MM.1S (cell line): ENCODE measurements around the gene SNRPD3.
"Not testable (repeated sequence)": the region's sequence is repeated elsewhere in the genome, so short reads cannot be mapped to it uniquely, and the experiment has no call there.

Experiments used
- DNase-seq: peaks from one replicate; pipeline ENCODE4 v3.0.0-alpha.2; 2015
- H2AFZ ChIP-seq: fragments of 300-600 bp; sonication (generic); 2 replicates; pipeline ENCODE4 v1.6.0; 2016; ENCODE audit warnings: antibody characterized with exemption, low read length
- H3F3A ChIP-seq: fragments of 300-600 bp; sonication (generic); 2 replicates; pipeline ENCODE4 v1.6.1; 2016; ENCODE audit warnings: mild to moderate bottlenecking, antibody characterized with exemption, low read length, moderate library complexity, mixed read lengths; ENCODE audit not compliant: insufficient read depth
- H3K27ac ChIP-seq: fragments of 300-600 bp; sonication (generic); 2 replicates; pipeline ENCODE4 v1.5.1; 2016; ENCODE audit warnings: mild to moderate bottlenecking, low read length
- H3K27me3 ChIP-seq: fragments of 300-600 bp; sonication (generic); replicated peaks from 2 replicates; pipeline ENCODE4 v1.6.0; 2016; ENCODE audit warnings: low read length; ENCODE audit not compliant: insufficient read depth
- H3K36me3 ChIP-seq: fragments of 300-600 bp; sonication (generic); replicated peaks from 2 replicates; pipeline ENCODE4 v1.6.1; 2016; ENCODE audit warnings: mild to moderate bottlenecking, low read length, mixed read lengths; ENCODE audit not compliant: insufficient read depth
- H3K4me1 ChIP-seq: fragments of 300-600 bp; sonication (generic); 2 replicates; pipeline ENCODE4 v1.6.1; 2016; ENCODE audit warnings: low read length, mixed read lengths
- H3K4me2 ChIP-seq: fragments of 300-600 bp; sonication (generic); 2 replicates; pipeline ENCODE4 v1.6.0; 2016; ENCODE audit warnings: low read depth, low read length
- H3K4me3 ChIP-seq: fragments of 300-600 bp; sonication (generic); 2 replicates; pipeline ENCODE4 v1.5.1; 2016; ENCODE audit warnings: low read length, mixed read lengths
- H3K79me2 ChIP-seq: fragments of 300-600 bp; sonication (generic); 2 replicates; pipeline ENCODE4 v1.6.1; 2016; ENCODE audit warnings: mixed run types, low read length, mixed read lengths
- H3K9ac ChIP-seq: fragments of 300-600 bp; sonication (generic); 2 replicates; pipeline ENCODE4 v1.6.1; 2016; ENCODE audit warnings: low read length, mixed read lengths
- H3K9me2 ChIP-seq: fragments of 300-600 bp; sonication (generic); replicated peaks from 2 replicates; pipeline ENCODE4 v1.6.1; 2016; ENCODE audit warnings: mild to moderate bottlenecking, low read length, mixed read lengths; ENCODE audit not compliant: insufficient read depth
- H3K9me3 ChIP-seq: fragments of 300-600 bp; sonication (generic); replicated peaks from 2 replicates; pipeline ENCODE4 v1.6.1; 2016; ENCODE audit warnings: mild to moderate bottlenecking, low read length, mixed read lengths; ENCODE audit not compliant: insufficient read depth
- H4K20me1 ChIP-seq: fragments of 300-600 bp; sonication (generic); 2 replicates; pipeline ENCODE4 v1.6.1; 2016; ENCODE audit warnings: mild to moderate bottlenecking, low read length, moderate library complexity, mixed read lengths; ENCODE audit not compliant: insufficient read depth
- EZH2 ChIP-seq: fragments of 300-600 bp; sonication (generic); optimal IDR thresholded peaks from 2 replicates; pipeline ENCODE3; 2017; ENCODE audit warnings: low read depth, mild to moderate bottlenecking, antibody characterized with exemption, low read length, mixed read lengths
- EZH2phosphoT487 ChIP-seq: fragments of 300-600 bp; sonication (generic); IDR thresholded peaks from 2 replicates; pipeline ENCODE4 v1.6.1; 2018; ENCODE audit warnings: antibody characterized with exemption, low read length
- TF ChIP-seq, protein P1 (sequence below): fragments of 300-600 bp; sonication (generic); IDR thresholded peaks from 2 replicates; pipeline ENCODE4 v1.5.1; 2016; ENCODE audit warnings: antibody characterized with exemption, low read length, mixed read lengths

SNRPD3 gene

DNA sequence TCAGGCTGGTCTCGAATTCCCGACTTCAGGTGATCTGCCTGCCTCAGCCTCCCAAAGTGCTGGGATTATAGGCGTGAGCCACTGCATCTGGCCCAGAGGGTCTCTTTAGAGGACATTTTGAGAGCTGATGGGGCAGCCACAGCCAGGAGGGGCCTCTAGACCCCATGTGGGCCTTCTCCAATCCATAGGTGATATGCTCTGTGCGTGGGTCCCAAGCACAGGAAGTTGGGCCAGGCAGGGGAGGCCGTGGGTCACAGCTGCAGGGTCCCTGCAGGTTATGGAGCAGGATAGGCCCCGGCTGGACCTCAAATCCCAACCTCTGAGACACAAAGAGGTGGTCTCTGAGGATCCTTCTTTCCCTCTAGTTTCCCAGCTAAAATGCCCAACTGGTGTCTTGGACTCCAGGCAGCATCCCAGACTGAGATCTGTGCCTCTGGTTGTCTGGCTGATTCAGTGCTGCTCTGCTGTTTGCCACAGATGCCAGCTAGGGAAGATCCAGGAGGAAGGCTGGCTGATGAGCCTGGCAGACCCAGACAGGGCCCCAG is 35.6 kb downstream of the SNRPD3 start:
- H3K4me2 ChIP-seq, result no peak overlapping the region

DNA sequence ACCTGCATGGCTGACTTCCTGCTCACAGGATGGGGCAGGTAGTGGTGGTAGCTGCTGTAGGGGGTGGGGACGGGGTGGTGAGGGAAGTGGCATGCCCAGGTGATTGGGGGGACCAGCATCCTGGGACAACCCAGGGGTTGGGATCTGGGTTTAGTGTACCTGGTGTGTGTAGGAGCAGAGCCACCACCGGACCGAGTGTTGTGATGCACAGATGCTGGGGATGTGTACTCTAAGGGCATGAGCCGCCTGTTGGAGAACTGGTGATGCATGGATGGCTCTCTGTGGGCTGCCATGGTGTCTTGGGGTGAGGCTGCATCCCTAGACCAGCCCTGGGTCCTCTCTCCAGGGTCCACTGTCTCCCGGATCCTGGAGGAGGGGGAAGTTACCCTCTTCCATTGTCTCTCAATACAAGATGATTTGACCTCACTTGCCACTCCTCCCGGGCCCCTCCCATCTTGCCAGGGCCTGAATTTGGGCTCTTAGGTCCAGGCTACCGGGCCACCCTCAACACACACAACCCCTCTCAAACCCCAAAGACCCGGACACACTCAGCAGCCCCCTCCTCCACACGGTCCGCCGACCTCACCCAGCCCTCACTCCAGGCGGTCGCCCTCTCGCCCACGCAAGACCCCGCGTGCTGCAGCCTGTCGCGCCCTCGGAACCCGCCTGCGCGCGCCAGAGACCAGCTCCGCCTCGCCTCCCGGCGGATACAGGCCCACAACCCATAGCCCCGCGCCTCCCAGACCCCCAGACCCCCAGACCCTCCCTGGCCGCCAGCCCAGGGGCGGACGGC is 36.5 kb downstream of the SNRPD3 start:
- Histone ChIP-seq H3K4me1 (no peaks in the 10 kb centered on the region), H3K27ac (no peak overlapping the region), H3K4me3 (peak overlapping the region; percentile 54), H2AFZ (peak overlapping the region; percentile 70), H3K27me3 (no peaks in the 10 kb centered on the region), H4K20me1 (no peaks in the 10 kb centered on the region), H3K79me2 (no peaks in the 10 kb centered on the region), H3K4me2 (peak overlapping the region; percentile 86), H3F3A (no peaks in the 10 kb centered on the region), H3K9me3 (no peaks in the 10 kb centered on the region), H3K9me2 (no peaks in the 10 kb centered on the region), H3K9ac (no peak overlapping the region), H3K36me3 (no peaks in the 10 kb centered on the region)
- no peak for DNase-seq
- TF ChIP-seq, protein P1, sequence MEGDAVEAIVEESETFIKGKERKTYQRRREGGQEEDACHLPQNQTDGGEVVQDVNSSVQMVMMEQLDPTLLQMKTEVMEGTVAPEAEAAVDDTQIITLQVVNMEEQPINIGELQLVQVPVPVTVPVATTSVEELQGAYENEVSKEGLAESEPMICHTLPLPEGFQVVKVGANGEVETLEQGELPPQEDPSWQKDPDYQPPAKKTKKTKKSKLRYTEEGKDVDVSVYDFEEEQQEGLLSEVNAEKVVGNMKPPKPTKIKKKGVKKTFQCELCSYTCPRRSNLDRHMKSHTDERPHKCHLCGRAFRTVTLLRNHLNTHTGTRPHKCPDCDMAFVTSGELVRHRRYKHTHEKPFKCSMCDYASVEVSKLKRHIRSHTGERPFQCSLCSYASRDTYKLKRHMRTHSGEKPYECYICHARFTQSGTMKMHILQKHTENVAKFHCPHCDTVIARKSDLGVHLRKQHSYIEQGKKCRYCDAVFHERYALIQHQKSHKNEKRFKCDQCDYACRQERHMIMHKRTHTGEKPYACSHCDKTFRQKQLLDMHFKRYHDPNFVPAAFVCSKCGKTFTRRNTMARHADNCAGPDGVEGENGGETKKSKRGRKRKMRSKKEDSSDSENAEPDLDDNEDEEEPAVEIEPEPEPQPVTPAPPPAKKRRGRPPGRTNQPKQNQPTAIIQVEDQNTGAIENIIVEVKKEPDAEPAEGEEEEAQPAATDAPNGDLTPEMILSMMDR, result no peak
- no peak for TF ChIP-seq EZH2

More for the DNA sequence above, 35.6 kb downstream of the SNRPD3 start:
- no peaks in the 10 kb centered on the region for H3K27me3 ChIP-seq
- H2AFZ ChIP-seq, result no peak overlapping the region
- no peak overlapping the region for H3K4me3 ChIP-seq
- H3K27ac ChIP-seq, result no peak overlapping the region
- H3K9me3 ChIP-seq, result no peaks in the 10 kb centered on the region
- H3F3A ChIP-seq, result no peaks in the 10 kb centered on the region
- H3K36me3 ChIP-seq, result no peaks in the 10 kb centered on the region
- no peak overlapping the region for H3K9ac ChIP-seq
- no peaks in the 10 kb centered on the region for H3K9me2 ChIP-seq
- H4K20me1 ChIP-seq, result no peaks in the 10 kb centered on the region
- TF ChIP-seq, protein P1, result no peak
- TF ChIP-seq EZH2 (no peak), EZH2phosphoT487 (no peak)
- no peaks in the 10 kb centered on the region for H3K79me2 ChIP-seq
- DNase-seq, result no peak
- H3K4me1 ChIP-seq, result no peaks in the 10 kb centered on the region

DNA sequence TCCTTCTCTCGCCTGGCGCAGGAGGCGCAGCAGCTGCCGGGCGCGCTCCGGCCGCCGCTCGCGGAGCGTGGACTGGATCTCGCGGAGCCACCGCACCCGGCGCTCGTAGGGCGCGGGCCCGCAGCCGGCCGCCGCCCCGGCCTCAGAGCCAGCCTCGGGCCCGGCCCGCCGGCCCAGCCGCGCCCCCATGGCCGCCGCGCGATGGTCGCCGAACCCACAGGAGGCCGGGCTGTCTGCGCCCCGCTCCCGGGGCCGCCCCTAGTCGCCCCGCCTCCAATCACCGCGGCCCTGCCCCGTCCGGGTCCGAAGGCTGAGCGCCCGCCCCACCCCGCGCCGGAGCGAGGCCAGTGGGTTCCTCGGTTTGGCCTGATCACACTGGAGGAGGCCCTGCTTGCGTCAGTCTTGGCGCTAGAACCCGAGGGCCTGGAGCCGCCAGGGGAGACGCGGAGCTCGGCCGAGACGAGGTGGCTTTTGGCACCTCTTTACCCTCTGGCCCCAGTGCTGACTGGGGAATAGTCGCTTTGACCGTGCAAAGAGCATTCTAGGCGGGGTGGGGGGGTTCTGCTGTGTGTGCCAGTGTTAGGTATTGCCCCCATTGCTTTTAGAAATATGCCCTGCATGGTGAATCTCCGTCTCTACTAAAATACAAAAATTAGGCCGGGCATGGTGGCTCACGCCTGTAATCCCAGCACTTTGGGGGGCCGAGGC is 37.2 kb downstream of the SNRPD3 start, which contains the start of gene LRRC75B:
Gene LRRC75B (minus strand): TSS at position 223 of the 708 bp plus-strand sequence. CDS start 34 bp downstream, at position 189.
- Histone ChIP-seq H4K20me1 (no peaks in the 10 kb centered on the region), H3F3A (no peaks in the 10 kb centered on the region), H3K9me3 (no peaks in the 10 kb centered on the region), H3K4me2 (peak within 1 kb of the TSS; percentile 86), H3K9me2 (no peaks in the 10 kb centered on the region), H2AFZ (peak within 1 kb of the TSS; percentile 70), H3K4me1 (no peaks in the 10 kb centered on the region), H3K9ac (peak within 1 kb of the TSS; percentile 14; the same call in 1 of the 2 replicates), H3K79me2 (no peaks in the 10 kb centered on the region), H3K36me3 (no peaks in the 10 kb centered on the region), H3K27me3 (no peaks in the 10 kb centered on the region), H3K4me3 (peak within 1 kb of the TSS; percentile 54), H3K27ac (no peak within 1 kb of the TSS)
- TF ChIP-seq EZH2 (no peak), EZH2phosphoT487 (no peak)
- TF ChIP-seq, protein P1, result no peak
- peak; percentile 34 for DNase-seq

DNA sequence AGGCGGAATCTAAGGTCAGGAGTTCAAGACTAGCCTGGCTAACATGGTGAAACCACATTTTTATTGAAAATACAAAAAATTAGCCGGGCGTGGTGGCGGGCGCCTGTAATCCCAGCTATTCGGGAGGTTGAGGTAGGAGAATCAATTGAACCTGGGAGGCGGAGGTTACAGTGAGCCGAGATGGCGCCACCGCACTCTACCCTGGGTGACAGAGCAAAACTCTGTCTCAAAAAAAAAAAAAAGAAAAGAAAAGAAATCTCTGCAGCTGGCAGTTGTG is 37.7 kb downstream of the SNRPD3 start:
- H3K4me1 ChIP-seq, H3K27ac ChIP-seq, H2AFZ ChIP-seq, H3K4me2 ChIP-seq, H3K9ac ChIP-seq, H3K4me3 ChIP-seq, H3K9me2 ChIP-seq, H3F3A ChIP-seq, H3K9me3 ChIP-seq, DNase-seq, H3K79me2 ChIP-seq, H4K20me1 ChIP-seq, H3K27me3 ChIP-seq, H3K36me3 ChIP-seq: not testable (repeated sequence)
